Activated naive CD8-positive, alpha-beta T cell (primary cell): ENCODE measurements around the gene RAD51.

Experiments
- H3K27ac Mint-ChIP-seq: one replicate; pipeline ENCODE4 v1.8.0; 2021; ENCODE audit warnings: mixed read lengths
- H3K27me3 Mint-ChIP-seq: one replicate; pipeline ENCODE4 v1.8.0; 2021; ENCODE audit warnings: mixed read lengths
- H3K36me3 Mint-ChIP-seq: one replicate; pipeline ENCODE4 v1.8.0; 2021; ENCODE audit warnings: mixed read lengths
- H3K4me1 Mint-ChIP-seq: one replicate; pipeline ENCODE4 v1.8.0; 2021; ENCODE audit warnings: low read depth, mixed read lengths
- H3K4me3 Mint-ChIP-seq: one replicate; pipeline ENCODE4 v1.8.0; 2021; ENCODE audit warnings: mild to moderate bottlenecking, mixed read lengths
- H3K9me3 Mint-ChIP-seq: one replicate; pipeline ENCODE4 v1.8.0; 2021; ENCODE audit warnings: low read depth, mixed read lengths

RAD51 gene

GRCh38 chr15:40696228-40696627 is 1.3 kb downstream of the RAD51 start:
- Mint-ChIP-seq H3K27ac (no peak overlapping the region), H3K9me3 (no peaks in the 10 kb centered on the region), H3K27me3 (no peaks in the 10 kb centered on the region), H3K36me3 (peaks cover 4% of the 10 kb centered on the region), H3K4me1 (peaks cover 19% of the 10 kb centered on the region), H3K4me3 (peak overlapping the region; percentile 97)

DNA sequence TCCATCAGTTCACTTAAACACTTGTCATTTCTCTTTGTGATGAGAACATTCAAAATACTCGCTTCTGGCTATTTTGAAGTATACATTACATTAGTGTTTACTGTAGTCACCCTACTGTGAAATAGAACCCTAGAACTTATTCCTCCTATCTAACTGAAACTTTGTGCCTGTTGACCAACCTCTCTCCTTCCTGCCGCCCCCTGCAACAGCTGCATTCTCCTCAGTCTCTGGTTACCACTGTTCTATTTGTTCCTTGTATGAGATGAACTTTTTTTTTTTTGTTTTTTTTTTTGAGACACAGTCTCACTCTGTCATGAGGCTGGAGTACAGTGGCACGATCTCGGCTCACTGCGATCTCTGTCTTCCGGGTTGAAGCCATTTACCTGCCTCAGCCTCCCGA is 2.9 kb downstream of the RAD51 start:
- H3K9me3 Mint-ChIP-seq = no peaks in the 10 kb centered on the region
- no peak overlapping the region for H3K27ac Mint-ChIP-seq
- no peaks in the 10 kb centered on the region for H3K27me3 Mint-ChIP-seq
- peaks cover 8% of the 10 kb centered on the region for H3K36me3 Mint-ChIP-seq
- H3K4me1 Mint-ChIP-seq = peaks cover 16% of the 10 kb centered on the region
- peak overlapping the region; percentile 34 for H3K4me3 Mint-ChIP-seq

DNA sequence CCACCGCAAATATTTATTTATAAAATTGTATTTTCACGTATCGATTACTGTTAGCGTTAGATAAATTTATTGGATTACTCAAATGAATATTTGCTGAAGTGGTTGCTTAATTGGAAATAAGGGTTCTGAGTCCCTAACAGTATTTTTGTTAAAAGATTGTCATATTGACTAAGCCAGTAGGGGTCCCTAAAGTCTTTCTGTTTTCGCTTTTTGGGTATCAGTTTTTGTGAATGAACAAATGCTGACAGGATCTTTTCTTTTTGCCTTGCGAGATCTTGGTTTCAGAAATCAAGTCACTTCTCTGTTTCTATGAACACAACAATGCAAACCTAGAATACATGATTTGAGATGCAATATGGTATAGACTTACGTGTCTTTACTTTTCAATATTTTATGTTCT is 7.1 kb downstream of the RAD51 start:
- Mint-ChIP-seq H3K27me3 (no peaks in the 10 kb centered on the region), H3K4me3 (no peak overlapping the region), H3K27ac (no peak overlapping the region), H3K36me3 (peaks cover 11% of the 10 kb centered on the region), H3K4me1 (no peaks in the 10 kb centered on the region), H3K9me3 (no peaks in the 10 kb centered on the region)

DNA sequence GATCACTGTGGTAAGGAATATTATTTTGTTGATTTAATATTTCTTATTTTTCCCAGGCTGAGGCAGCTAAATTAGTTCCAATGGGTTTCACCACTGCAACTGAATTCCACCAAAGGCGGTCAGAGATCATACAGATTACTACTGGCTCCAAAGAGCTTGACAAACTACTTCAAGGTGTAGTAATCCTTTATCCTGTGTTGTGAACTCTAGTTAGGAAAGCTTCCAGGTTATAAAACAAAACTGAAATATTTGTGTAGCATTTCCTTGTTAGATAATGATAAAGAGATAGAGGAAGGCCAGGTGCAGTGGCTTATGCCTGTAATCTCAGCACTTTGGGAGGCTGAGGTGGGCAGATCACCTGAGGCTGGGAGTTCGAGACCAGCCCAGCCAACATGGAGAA is 11.1 kb downstream of the RAD51 start:
- Mint-ChIP-seq H3K36me3 (peaks cover 11% of the 10 kb centered on the region), H3K27me3 (no peaks in the 10 kb centered on the region), H3K9me3 (no peaks in the 10 kb centered on the region), H3K4me3 (no peak overlapping the region), H3K27ac (no peak overlapping the region), H3K4me1 (no peaks in the 10 kb centered on the region)

GRCh38 chr15:40714144-40714543 is 19.2 kb downstream of the RAD51 start:
- no peak overlapping the region for H3K27ac Mint-ChIP-seq
- no peaks in the 10 kb centered on the region for H3K4me1 Mint-ChIP-seq
- H3K27me3 Mint-ChIP-seq = no peaks in the 10 kb centered on the region

GRCh38 chr15:40716165-40716564 is 21.2 kb downstream of the RAD51 start:
- peaks cover 2% of the 10 kb centered on the region for H3K36me3 Mint-ChIP-seq
- H3K27me3 Mint-ChIP-seq = no peaks in the 10 kb centered on the region
- H3K27ac Mint-ChIP-seq = no peak overlapping the region
- no peaks in the 10 kb centered on the region for H3K9me3 Mint-ChIP-seq
- H3K4me3 Mint-ChIP-seq = no peak overlapping the region
- no peaks in the 10 kb centered on the region for H3K4me1 Mint-ChIP-seq

More at GRCh38 chr15:40714144-40714543, 19.2 kb downstream of the RAD51 start:
- peaks cover 5% of the 10 kb centered on the region for H3K36me3 Mint-ChIP-seq
- H3K4me3 Mint-ChIP-seq = no peak overlapping the region
- no peaks in the 10 kb centered on the region for H3K9me3 Mint-ChIP-seq

DNA sequence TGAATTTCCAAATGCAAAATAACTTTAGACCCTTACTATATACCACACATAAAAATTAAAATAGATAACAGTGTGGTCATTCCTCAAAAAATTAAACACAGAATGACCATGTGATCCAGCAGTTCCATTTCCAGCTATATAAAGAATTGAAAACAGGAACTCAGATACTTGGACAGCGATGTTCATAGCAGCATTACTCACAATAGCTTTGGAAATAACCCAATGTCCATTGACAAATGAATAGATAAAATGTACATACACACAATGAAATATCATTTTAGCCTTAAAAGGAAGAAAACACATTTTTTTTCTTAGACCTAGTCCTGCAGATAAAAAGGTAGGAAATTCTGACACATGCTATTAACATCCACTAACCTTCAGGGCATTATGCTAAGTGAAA is 26.7 kb downstream of the RAD51 start:
- Mint-ChIP-seq H3K4me3 (no peak overlapping the region), H3K4me1 (peaks cover 9% of the 10 kb centered on the region), H3K27ac (no peak overlapping the region), H3K36me3 (peaks cover 2% of the 10 kb centered on the region), H3K27me3 (no peaks in the 10 kb centered on the region), H3K9me3 (no peaks in the 10 kb centered on the region)

- Mint-ChIP-seq H3K27me3 (no peaks in the 10 kb centered on the region), H3K4me1 (peaks cover 9% of the 10 kb centered on the region), H3K4me3 (no peak overlapping the region), H3K27ac (no peak overlapping the region), H3K36me3 (peaks cover 2% of the 10 kb centered on the region), H3K9me3 (no peaks in the 10 kb centered on the region)
Observed at GRCh38 chr15:40722354-40722753, 27.4 kb downstream of the RAD51 start.

- peaks cover 9% of the 10 kb centered on the region for H3K4me1 Mint-ChIP-seq
- H3K27me3 Mint-ChIP-seq = no peaks in the 10 kb centered on the region
- H3K36me3 Mint-ChIP-seq = peaks cover 2% of the 10 kb centered on the region
- H3K4me3 Mint-ChIP-seq = no peak overlapping the region
- H3K9me3 Mint-ChIP-seq = no peaks in the 10 kb centered on the region
- no peak overlapping the region for H3K27ac Mint-ChIP-seq
Observed at GRCh38 chr15:40722934-40723333, 28.0 kb downstream of the RAD51 start.

- Mint-ChIP-seq H3K27ac (no peak overlapping the region), H3K9me3 (no peaks in the 10 kb centered on the region)
Observed at GRCh38 chr15:40723919-40724318, 28.9 kb downstream of the RAD51 start.

DNA sequence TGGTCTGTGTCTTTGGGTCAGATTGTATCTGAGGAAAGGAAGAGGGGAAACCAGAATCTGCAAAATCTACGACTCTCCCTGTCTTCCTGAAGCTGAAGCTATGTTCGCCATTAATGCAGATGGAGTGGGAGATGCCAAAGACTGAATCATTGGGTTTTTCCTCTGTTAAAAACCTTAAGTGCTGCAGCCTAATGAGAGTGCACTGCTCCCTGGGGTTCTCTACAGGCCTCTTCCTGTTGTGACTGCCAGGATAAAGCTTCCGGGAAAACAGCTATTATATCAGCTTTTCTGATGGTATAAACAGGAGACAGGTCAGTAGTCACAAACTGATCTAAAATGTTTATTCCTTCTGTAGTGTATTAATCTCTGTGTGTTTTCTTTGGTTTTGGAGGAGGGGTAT is 36.1 kb downstream of the RAD51 start:
- Mint-ChIP-seq H3K4me1 (no peaks in the 10 kb centered on the region), H3K27ac (no peak overlapping the region), H3K27me3 (no peaks in the 10 kb centered on the region), H3K4me3 (no peak overlapping the region), H3K36me3 (peaks cover 3% of the 10 kb centered on the region), H3K9me3 (no peaks in the 10 kb centered on the region)

More at GRCh38 chr15:40723919-40724318, 28.9 kb downstream of the RAD51 start:
- Mint-ChIP-seq H3K4me1 (peaks cover 9% of the 10 kb centered on the region), H3K4me3 (no peak overlapping the region), H3K36me3 (peaks cover 2% of the 10 kb centered on the region), H3K27me3 (no peaks in the 10 kb centered on the region)

- no peak overlapping the region for H3K4me3 Mint-ChIP-seq
- peaks cover 3% of the 10 kb centered on the region for H3K36me3 Mint-ChIP-seq
- H3K27ac Mint-ChIP-seq = no peak overlapping the region
- H3K4me1 Mint-ChIP-seq = no peaks in the 10 kb centered on the region
- H3K27me3 Mint-ChIP-seq = no peaks in the 10 kb centered on the region
- H3K9me3 Mint-ChIP-seq = no peaks in the 10 kb centered on the region
Observed at GRCh38 chr15:40736575-40736974, 41.6 kb downstream of the RAD51 start.

- Mint-ChIP-seq H3K4me3 (no peak overlapping the region), H3K27me3 (no peaks in the 10 kb centered on the region), H3K27ac (no peak overlapping the region), H3K36me3 (peaks cover 3% of the 10 kb centered on the region), H3K9me3 (no peaks in the 10 kb centered on the region), H3K4me1 (no peaks in the 10 kb centered on the region)
Observed at GRCh38 chr15:40737048-40737447, 42.1 kb downstream of the RAD51 start.

- Mint-ChIP-seq H3K27me3 (no peaks in the 10 kb centered on the region), H3K4me1 (peaks cover 6% of the 10 kb centered on the region), H3K9me3 (no peaks in the 10 kb centered on the region), H3K36me3 (no peaks in the 10 kb centered on the region), H3K27ac (no peak overlapping the region), H3K4me3 (no peak overlapping the region)
Observed at GRCh38 chr15:40739047-40739446, 44.1 kb downstream of the RAD51 start.

- no peak overlapping the region for H3K4me3 Mint-ChIP-seq
- no peaks in the 10 kb centered on the region for H3K36me3 Mint-ChIP-seq
- peaks cover 8% of the 10 kb centered on the region for H3K4me1 Mint-ChIP-seq
Observed at GRCh38 chr15:40739854-40740253, 44.9 kb downstream of the RAD51 start.

GRCh38 chr15:40743485-40743901 is 48.5 kb downstream of the RAD51 start:
- H3K27ac Mint-ChIP-seq = peak overlapping the region; percentile 78
- H3K9me3 Mint-ChIP-seq = no peaks in the 10 kb centered on the region
- H3K36me3 Mint-ChIP-seq = no peaks in the 10 kb centered on the region
- no peaks in the 10 kb centered on the region for H3K27me3 Mint-ChIP-seq
- H3K4me3 Mint-ChIP-seq = no peak overlapping the region
- H3K4me1 Mint-ChIP-seq = peaks cover 8% of the 10 kb centered on the region

More at GRCh38 chr15:40739854-40740253, 44.9 kb downstream of the RAD51 start:
- Mint-ChIP-seq H3K9me3 (no peaks in the 10 kb centered on the region), H3K27me3 (no peaks in the 10 kb centered on the region), H3K27ac (no peak overlapping the region)
